Esophagus squamous epithelium (tissue), 4 donors: ENCODE data around the gene TIMM44.

ENCODE experiments used
- POLR2A ChIP-seq, 4 donors: fragments of 450-650 bp; IDR thresholded peaks; one replicate each; pipeline ENCODE4 v1.6.1; 2017; ENCODE audit warnings: antibody characterized with exemption in 4 of 4, mild to moderate bottlenecking in 4 of 4, moderate library complexity in 3 of 4
- TF ChIP-seq, protein P1 (sequence below), 6 experiments: fragments of 450-650 bp in 4 of 6; fragments of 200-600 bp in 2 of 6; sonication (generic) in 2 of 6; IDR thresholded peaks; one replicate each; pipeline ENCODE4 v1.5.1; 2016 to 2019; ENCODE audit warnings: antibody characterized with exemption in 6 of 6, mild to moderate bottlenecking in 4 of 6, moderate library complexity in 4 of 6

GRCh38 chr19:7976461-7976860 is 33.0 kb upstream of the TIMM44 start:
- TF ChIP-seq, protein P1, sequence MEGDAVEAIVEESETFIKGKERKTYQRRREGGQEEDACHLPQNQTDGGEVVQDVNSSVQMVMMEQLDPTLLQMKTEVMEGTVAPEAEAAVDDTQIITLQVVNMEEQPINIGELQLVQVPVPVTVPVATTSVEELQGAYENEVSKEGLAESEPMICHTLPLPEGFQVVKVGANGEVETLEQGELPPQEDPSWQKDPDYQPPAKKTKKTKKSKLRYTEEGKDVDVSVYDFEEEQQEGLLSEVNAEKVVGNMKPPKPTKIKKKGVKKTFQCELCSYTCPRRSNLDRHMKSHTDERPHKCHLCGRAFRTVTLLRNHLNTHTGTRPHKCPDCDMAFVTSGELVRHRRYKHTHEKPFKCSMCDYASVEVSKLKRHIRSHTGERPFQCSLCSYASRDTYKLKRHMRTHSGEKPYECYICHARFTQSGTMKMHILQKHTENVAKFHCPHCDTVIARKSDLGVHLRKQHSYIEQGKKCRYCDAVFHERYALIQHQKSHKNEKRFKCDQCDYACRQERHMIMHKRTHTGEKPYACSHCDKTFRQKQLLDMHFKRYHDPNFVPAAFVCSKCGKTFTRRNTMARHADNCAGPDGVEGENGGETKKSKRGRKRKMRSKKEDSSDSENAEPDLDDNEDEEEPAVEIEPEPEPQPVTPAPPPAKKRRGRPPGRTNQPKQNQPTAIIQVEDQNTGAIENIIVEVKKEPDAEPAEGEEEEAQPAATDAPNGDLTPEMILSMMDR (IDR thresholded peaks at IDR 0.05) = no peak
- no peak for TF ChIP-seq POLR2A (IDR thresholded peaks at IDR 0.05)
